Measurements from ENCODE around the gene TTC27.

The TTC27 gene

DNA sequence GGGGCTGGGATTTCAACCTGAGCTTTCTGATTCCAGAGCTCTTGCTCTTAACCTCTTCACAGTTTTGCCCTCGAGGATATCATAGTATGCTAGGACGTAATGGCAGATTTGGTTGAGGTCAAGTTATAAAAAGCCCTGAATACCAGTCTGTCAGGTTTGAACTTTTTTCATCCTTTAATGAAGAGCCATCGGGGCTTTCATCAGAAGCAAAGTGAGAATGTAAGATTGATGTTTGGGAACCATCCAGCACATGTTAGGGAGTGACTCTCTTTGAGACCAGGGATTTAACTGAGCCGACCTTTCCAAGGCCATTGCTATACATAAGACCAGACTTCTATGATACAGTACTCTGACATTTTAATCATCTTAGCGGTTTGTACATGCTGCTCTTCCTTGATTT lies 142.5 kb downstream of the TTC27 start:
- H3K27me3 Mint-ChIP-seq = no peaks in the 10 kb centered on the region
- H3K4me1 Mint-ChIP-seq = no peaks in the 10 kb centered on the region
- peaks cover 9% of the 10 kb centered on the region for H3K36me3 Mint-ChIP-seq
- H3K27ac Mint-ChIP-seq = no peak overlapping the region
- no peak overlapping the region for H3K4me3 Mint-ChIP-seq
- H3K9me3 Mint-ChIP-seq = no peaks in the 10 kb centered on the region
- ATAC-seq (ENCODE audit: low read depth) (no peak), DNase-seq (ENCODE audit: low spot score in 2 of 2) (no peak)

DNA sequence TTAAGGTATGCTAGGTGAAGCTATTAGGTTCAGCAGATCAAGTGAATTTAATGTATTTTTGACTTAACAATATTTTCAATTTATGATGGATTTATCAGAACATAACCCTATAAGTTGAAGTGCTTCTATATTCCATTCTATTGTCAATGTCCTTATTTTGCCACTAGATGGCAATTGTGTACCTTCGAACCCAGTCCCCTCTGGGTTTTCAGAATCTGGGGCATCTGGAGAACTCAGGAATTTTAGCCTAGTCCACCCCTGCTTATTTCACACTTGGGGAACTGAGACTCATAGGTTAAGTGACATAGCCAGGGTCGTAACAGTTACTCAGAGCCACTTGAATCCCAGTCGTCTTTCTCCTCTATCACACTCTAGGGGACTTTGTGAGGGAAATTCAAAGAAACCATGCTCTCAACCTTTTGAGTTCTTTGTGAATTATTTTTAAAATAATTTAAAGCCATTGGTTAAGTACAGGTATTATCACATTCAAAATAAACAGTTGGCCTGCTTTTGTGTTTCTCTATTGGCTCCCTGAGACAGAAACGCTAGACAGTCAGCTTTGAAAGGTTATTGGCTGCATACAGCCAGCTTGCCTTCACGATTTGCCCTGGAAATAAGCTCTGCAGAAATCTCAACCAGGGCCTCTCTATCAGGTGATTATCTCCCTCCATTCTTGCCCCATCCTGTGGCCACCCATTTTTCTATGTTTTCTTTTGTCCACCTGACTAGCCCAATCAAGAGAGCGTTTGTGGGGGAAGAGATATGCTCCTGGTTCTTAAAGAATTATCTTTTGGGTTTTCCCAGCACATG lies 145.0 kb downstream of the TTC27 start:
- no peak for DNase-seq (ENCODE audit: low spot score in 2 of 2)
- H3K27ac Mint-ChIP-seq = no peak overlapping the region
- H3K9me3 Mint-ChIP-seq = no peaks in the 10 kb centered on the region
- no peak for ATAC-seq (ENCODE audit: low read depth)
- no peaks in the 10 kb centered on the region for H3K4me1 Mint-ChIP-seq
- no peak overlapping the region for H3K4me3 Mint-ChIP-seq
- H3K27me3 Mint-ChIP-seq = no peaks in the 10 kb centered on the region
- H3K36me3 Mint-ChIP-seq = peaks cover 16% of the 10 kb centered on the region

DNA sequence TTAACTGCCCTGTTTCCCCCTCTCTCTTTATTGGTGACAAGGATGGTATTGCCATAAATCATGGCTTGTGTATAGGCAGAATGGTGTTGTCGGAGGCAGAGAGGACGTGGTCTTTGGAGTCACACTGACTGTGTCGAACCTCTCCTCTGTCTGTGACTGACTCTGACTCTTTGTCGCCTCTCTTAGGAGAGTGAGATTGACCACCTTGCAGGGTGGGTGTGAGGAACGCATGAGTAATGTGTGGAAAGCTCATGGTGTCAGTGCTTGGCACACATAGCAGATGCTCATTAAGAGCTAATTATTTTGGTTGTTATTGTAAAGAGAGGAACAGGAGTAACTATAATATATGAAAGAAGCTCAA lies 145.6 kb downstream of the TTC27 start:
- ATAC-seq (ENCODE audit: low read depth) (no peak), DNase-seq (ENCODE audit: low spot score in 2 of 2) (no peak)
- H3K27me3 Mint-ChIP-seq = no peaks in the 10 kb centered on the region
- H3K9me3 Mint-ChIP-seq = peaks cover 1% of the 10 kb centered on the region
- H3K4me3 Mint-ChIP-seq = no peak overlapping the region
- no peaks in the 10 kb centered on the region for H3K4me1 Mint-ChIP-seq
- no peak overlapping the region for H3K27ac Mint-ChIP-seq
- peaks cover 21% of the 10 kb centered on the region for H3K36me3 Mint-ChIP-seq

GRCh38 chr2:32775954-32776353 lies 148.1 kb downstream of the TTC27 start:
- Mint-ChIP-seq H3K27ac (no peak overlapping the region), H3K36me3 (peaks cover 33% of the 10 kb centered on the region), H3K9me3 (peaks cover 5% of the 10 kb centered on the region), H3K4me1 (no peaks in the 10 kb centered on the region), H3K27me3 (no peaks in the 10 kb centered on the region), H3K4me3 (no peak overlapping the region)
- ATAC-seq (ENCODE audit: low read depth) (no peak), DNase-seq (ENCODE audit: low spot score in 2 of 2) (no peak)

DNA sequence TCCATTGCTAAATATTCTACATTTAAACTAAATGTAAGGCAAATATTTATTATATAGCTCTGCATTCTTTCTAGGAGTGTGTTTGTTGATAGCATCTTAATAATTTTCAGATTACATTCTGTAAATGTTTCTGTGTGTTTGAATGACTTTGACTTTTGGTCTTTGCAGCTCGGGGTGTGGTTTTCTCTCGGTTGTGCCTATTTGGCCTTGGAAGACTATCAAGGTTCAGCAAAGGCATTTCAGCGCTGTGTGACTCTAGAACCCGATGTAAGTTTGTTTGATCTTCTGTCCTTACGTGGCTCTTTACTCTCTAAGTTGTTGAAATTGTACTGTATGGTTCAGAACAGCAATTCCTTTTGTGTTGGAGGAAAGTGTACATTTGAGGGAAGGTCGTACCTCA lies 149.9 kb downstream of the TTC27 start:
- peaks cover 39% of the 10 kb centered on the region for H3K36me3 Mint-ChIP-seq
- DNase-seq (ENCODE audit: low spot score in 2 of 2) (no peak), ATAC-seq (ENCODE audit: low read depth) (no peak)
- no peaks in the 10 kb centered on the region for H3K27me3 Mint-ChIP-seq
- H3K4me3 Mint-ChIP-seq = no peak overlapping the region
- H3K27ac Mint-ChIP-seq = no peak overlapping the region
- H3K9me3 Mint-ChIP-seq = peaks cover 8% of the 10 kb centered on the region
- no peaks in the 10 kb centered on the region for H3K4me1 Mint-ChIP-seq

DNA sequence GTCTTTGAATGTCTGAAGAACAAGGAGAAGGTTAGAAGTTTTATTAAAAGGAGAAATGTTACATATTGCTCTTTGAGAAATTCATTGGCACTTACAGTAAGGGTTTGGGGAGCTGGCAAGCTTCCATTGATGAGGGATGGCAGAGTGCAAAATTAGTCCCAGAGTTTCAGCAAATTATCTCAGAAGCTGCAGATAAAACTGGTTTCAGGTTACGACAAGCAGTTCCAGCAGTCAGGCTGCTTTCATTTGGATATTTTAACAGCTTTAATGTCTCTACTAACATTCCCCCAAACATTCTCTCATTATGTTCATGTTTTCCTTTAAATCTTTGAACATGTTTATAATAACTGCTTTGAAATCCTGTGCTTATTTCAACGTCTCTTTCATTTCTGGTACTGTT lies 153.1 kb downstream of the TTC27 start:
- DNase-seq (ENCODE audit: low spot score in 2 of 2) (no peak), ATAC-seq (ENCODE audit: low read depth) (no peak)
- no peak overlapping the region for H3K4me3 Mint-ChIP-seq
- no peaks in the 10 kb centered on the region for H3K4me1 Mint-ChIP-seq
- H3K27me3 Mint-ChIP-seq = no peaks in the 10 kb centered on the region
- peaks cover 8% of the 10 kb centered on the region for H3K9me3 Mint-ChIP-seq
- H3K27ac Mint-ChIP-seq = no peak overlapping the region
- H3K36me3 Mint-ChIP-seq = peaks cover 55% of the 10 kb centered on the region

GRCh38 chr2:32783469-32783868 lies 155.6 kb downstream of the TTC27 start:
- no peak overlapping the region for H3K4me3 Mint-ChIP-seq
- H3K27ac Mint-ChIP-seq = no peak overlapping the region
- H3K27me3 Mint-ChIP-seq = no peaks in the 10 kb centered on the region
- peaks cover 6% of the 10 kb centered on the region for H3K9me3 Mint-ChIP-seq
- no peak for DNase-seq (ENCODE audit: low spot score in 2 of 2)
- ATAC-seq (ENCODE audit: low read depth) = no peak
- no peaks in the 10 kb centered on the region for H3K4me1 Mint-ChIP-seq
- peaks cover 53% of the 10 kb centered on the region for H3K36me3 Mint-ChIP-seq

DNA sequence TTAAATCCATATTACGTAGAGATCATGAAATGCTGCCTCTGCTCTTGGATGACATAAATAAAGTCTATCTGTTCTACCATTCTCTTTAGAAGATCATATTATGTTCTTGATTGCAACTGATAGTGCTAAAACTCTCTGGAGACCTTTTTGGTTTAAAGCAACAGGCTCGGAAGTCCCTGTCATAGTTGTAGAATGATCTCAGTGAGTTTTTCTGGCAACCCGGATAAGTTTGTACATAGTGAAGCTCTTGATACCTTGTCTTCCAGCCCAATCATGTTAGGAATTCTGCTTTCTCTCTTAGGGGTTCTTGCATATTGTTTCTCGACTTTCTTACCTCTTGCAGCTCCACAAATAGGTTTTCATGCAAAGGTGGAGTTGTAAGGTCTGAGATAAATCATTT lies 156.1 kb downstream of the TTC27 start:
- Mint-ChIP-seq H3K36me3 (peaks cover 53% of the 10 kb centered on the region), H3K4me3 (no peak overlapping the region)
- no peak for DNase-seq (ENCODE audit: low spot score in 2 of 2)

GRCh38 chr2:32787207-32787606 lies 159.4 kb downstream of the TTC27 start:
- H3K27me3 Mint-ChIP-seq = no peaks in the 10 kb centered on the region
- no peaks in the 10 kb centered on the region for H3K9me3 Mint-ChIP-seq
- H3K36me3 Mint-ChIP-seq = peaks cover 48% of the 10 kb centered on the region
- no peak for ATAC-seq (ENCODE audit: low read depth)
- no peak overlapping the region for H3K27ac Mint-ChIP-seq
- no peaks in the 10 kb centered on the region for H3K4me1 Mint-ChIP-seq
- no peak overlapping the region for H3K4me3 Mint-ChIP-seq
- DNase-seq (ENCODE audit: low spot score in 2 of 2) = no peak

More for the DNA sequence above, 156.1 kb downstream of the TTC27 start:
- ATAC-seq (ENCODE audit: low read depth) = no peak
- no peaks in the 10 kb centered on the region for H3K4me1 Mint-ChIP-seq
- no peaks in the 10 kb centered on the region for H3K27me3 Mint-ChIP-seq
- no peak overlapping the region for H3K27ac Mint-ChIP-seq
- H3K9me3 Mint-ChIP-seq = peaks cover 5% of the 10 kb centered on the region

DNA sequence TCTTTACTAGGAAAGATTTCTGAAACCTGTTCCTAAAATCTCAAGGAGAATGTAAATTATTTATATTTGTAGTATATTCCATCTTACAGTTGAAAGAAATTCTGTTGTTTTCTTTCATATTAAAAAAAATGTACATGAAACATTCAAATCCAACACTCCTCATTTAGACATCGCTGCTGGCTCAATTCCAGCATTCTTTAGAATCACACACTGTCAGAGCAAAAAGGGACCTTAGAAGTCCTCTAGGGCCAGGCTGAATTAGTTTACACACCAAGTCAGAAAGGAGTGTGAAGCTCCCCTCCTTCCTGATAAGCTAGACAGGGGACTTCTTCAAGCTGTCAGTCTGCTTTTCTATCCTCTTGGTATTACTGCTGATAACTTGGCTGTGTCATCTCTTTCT lies 160.3 kb downstream of the TTC27 start:
- ATAC-seq (ENCODE audit: low read depth) (no peak), DNase-seq (ENCODE audit: low spot score in 2 of 2) (no peak)
- no peaks in the 10 kb centered on the region for H3K4me1 Mint-ChIP-seq
- no peak overlapping the region for H3K4me3 Mint-ChIP-seq
- H3K27me3 Mint-ChIP-seq = no peaks in the 10 kb centered on the region
- peaks cover 51% of the 10 kb centered on the region for H3K36me3 Mint-ChIP-seq
- no peak overlapping the region for H3K27ac Mint-ChIP-seq
- no peaks in the 10 kb centered on the region for H3K9me3 Mint-ChIP-seq

DNA sequence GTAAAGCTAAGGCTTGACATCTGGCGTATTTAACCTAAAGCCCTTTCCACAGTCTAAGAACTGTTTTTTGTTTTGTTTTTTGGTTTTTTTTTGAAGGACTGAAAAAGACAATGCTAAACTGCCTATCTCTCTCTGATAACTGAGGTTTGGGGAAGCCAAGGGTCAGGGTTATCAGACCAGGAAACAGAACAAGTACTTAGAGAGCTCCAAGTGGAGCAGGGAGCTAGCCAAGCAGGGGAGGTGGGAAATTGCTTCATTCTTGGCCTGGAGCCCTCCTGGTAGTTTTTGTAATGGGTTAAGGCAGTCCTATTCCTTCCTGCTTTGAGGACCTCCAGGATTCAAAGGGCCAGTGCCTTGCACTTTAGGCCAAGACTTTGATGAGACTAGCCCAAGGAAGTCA lies 164.6 kb downstream of the TTC27 start:
- Mint-ChIP-seq H3K27me3 (no peaks in the 10 kb centered on the region), H3K27ac (no peak overlapping the region), H3K36me3 (peaks cover 38% of the 10 kb centered on the region)

DNA sequence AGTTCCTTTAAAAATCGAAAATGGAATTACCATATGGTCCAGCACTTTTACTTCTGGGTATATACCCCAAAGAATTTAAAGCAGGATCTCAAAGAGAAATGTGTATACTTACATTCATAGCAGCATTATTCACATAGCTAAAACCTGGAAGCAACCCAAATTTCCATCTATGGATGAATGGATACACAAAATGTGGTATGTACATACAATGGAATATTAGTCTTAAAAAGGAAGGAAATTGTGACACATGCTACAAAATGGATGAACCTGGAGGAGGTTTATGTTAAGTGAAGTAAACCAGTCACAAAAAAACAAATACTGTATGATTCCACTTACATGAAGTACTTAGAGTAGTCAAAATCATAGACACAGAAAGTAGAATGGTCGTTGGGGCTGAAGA lies 171.0 kb downstream of the TTC27 start:
- ATAC-seq (ENCODE audit: low read depth) (no peak), DNase-seq (ENCODE audit: low spot score in 2 of 2) (no peak)
- Mint-ChIP-seq H3K9me3 (no peaks in the 10 kb centered on the region), H3K4me1 (no peaks in the 10 kb centered on the region), H3K27ac (no peak overlapping the region), H3K27me3 (no peaks in the 10 kb centered on the region), H3K4me3 (no peak overlapping the region), H3K36me3 (peaks cover 23% of the 10 kb centered on the region)

More for the DNA sequence above, 164.6 kb downstream of the TTC27 start:
- no peak for DNase-seq (ENCODE audit: low spot score in 2 of 2)
- no peaks in the 10 kb centered on the region for H3K9me3 Mint-ChIP-seq
- no peak overlapping the region for H3K4me3 Mint-ChIP-seq
- H3K4me1 Mint-ChIP-seq = no peaks in the 10 kb centered on the region
- no peak for ATAC-seq (ENCODE audit: low read depth)

- DNase-seq (ENCODE audit: low spot score in 2 of 2) (no peak), ATAC-seq (ENCODE audit: low read depth) (no peak)
- Mint-ChIP-seq H3K4me3 (no peak overlapping the region), H3K4me1 (no peaks in the 10 kb centered on the region), H3K27me3 (no peaks in the 10 kb centered on the region), H3K27ac (no peak overlapping the region), H3K36me3 (peaks cover 10% of the 10 kb centered on the region), H3K9me3 (no peaks in the 10 kb centered on the region)
These were observed 173.9 kb downstream of the TTC27 start for GRCh38 chr2:32801741-32802140.

DNA sequence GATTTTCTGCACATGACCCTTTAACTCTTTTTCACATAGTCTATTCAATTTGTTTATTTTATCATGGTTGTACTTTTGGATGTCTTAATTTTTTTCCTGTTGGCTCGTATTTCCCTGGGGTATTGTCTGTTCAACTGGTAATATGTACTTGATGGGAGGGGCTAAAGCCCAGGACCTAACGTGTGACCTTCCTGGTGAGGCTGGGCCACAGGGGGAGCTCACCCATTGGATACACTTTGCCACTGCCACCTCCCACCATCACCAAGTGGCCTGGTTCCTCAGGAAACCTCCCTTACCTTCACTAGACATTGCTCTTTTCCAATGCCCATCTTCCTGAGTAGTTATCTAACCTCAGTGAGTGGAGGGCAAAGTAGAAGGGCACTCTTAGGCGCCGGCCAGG lies 175.0 kb downstream of the TTC27 start:
- no peak for DNase-seq (ENCODE audit: low spot score in 2 of 2)
- H3K27ac Mint-ChIP-seq = no peak overlapping the region
- no peak overlapping the region for H3K4me3 Mint-ChIP-seq
- no peak for ATAC-seq (ENCODE audit: low read depth)
- H3K4me1 Mint-ChIP-seq = no peaks in the 10 kb centered on the region
- H3K9me3 Mint-ChIP-seq = no peaks in the 10 kb centered on the region
- H3K27me3 Mint-ChIP-seq = no peaks in the 10 kb centered on the region
- peaks cover 17% of the 10 kb centered on the region for H3K36me3 Mint-ChIP-seq

GRCh38 chr2:32804205-32804604 lies 176.4 kb downstream of the TTC27 start:
- Mint-ChIP-seq H3K4me3 (no peak overlapping the region), H3K4me1 (no peaks in the 10 kb centered on the region), H3K27me3 (no peaks in the 10 kb centered on the region), H3K36me3 (peaks cover 26% of the 10 kb centered on the region), H3K9me3 (no peaks in the 10 kb centered on the region), H3K27ac (no peak overlapping the region)
- DNase-seq (ENCODE audit: low spot score in 2 of 2) (no peak), ATAC-seq (ENCODE audit: low read depth) (no peak)

Measured in memory B cell (primary cell).